B cell (primary cell): ENCODE results near the gene DIS3L. TPM values are rescaled to one million over a fixed set of nuclear protein-coding genes. Genes with fewer than 3 reads are reported as not detected.

Experiments used
- ATAC-seq: fragments of 200-7000 bp; cut with Tn5 transposase; one replicate; pipeline ENCODE4 v1.10.0; 2021; ENCODE audit warnings: low read depth, mild to moderate bottlenecking, moderate number of reproducible peaks, moderate library complexity
- CTCF ChIA-PET: fragments of 350-600 bp; sonication (Branson Sonifier 250); formaldehyde crosslinking; loops from one replicate; lab custom pipeline; 2021; ENCODE audit warnings: antibody characterized with exemption, inconsistent platforms; lab: Charles Lee
- POLR2A ChIA-PET: fragments of 350-600 bp; sonication (Branson Sonifier 250); formaldehyde crosslinking; loops from one replicate; lab custom pipeline; 2021; ENCODE audit warnings: antibody characterized with exemption; lab: Charles Lee
- DNase-seq: peaks from one replicate; pipeline ENCODE4 v3.0.0; 2013
- H2AFZ ChIP-seq: 2 replicates; pipeline ENCODE4 v1.6.1; 2012; ENCODE audit warnings: mild to moderate bottlenecking, low read depth, low read length; ENCODE audit not compliant: insufficient read depth, poor library complexity, severe bottlenecking
- H3K27ac ChIP-seq, 2 donors: 1 replicate in 1 of 2; 2 replicates in 1 of 2; pipeline ENCODE4 v1.5.1; 2012 to 2013; ENCODE audit warnings: low read length in 2 of 2, mild to moderate bottlenecking in 2 of 2, moderate library complexity in 1 of 2
- H3K27me3 ChIP-seq, 4 experiments: fragments of 200-600 bp in 1 of 4; sonication (generic) in 1 of 4; replicated peaks in 1 of 4; 1 replicate in 2 of 4; 2 replicates in 2 of 4; pipeline versions ENCODE4 v1.6.1 to v1.7.0; 2013 to 2016; ENCODE audit warnings: low read length in 3 of 4, mild to moderate bottlenecking in 2 of 4, mixed read lengths in 1 of 4, moderate library complexity in 1 of 4; ENCODE audit not compliant: insufficient read depth in 4 of 4, control insufficient read depth in 3 of 4; ENCODE audit errors: control extremely low read depth in 1 of 4
- H3K36me3 ChIP-seq, 2 experiments: replicated peaks in 1 of 2; 1 replicate in 1 of 2; 2 replicates in 1 of 2; pipeline versions ENCODE4 v1.6.1 to v1.7.1; 2013; ENCODE audit warnings: low read length in 1 of 2; ENCODE audit not compliant: insufficient read depth in 2 of 2, control insufficient read depth in 1 of 2; ENCODE audit errors: control extremely low read depth in 1 of 2, extremely low read depth in 1 of 2
- H3K4me1 ChIP-seq, 2 donors: fragments of 200-600 bp in 1 of 2; sonication (generic) in 1 of 2; 1 replicate in 1 of 2; 2 replicates in 1 of 2; pipeline versions ENCODE4 v1.5.1 to v1.6.1; 2013 to 2017; ENCODE audit warnings: low read length in 2 of 2; ENCODE audit not compliant: control insufficient read depth in 2 of 2, insufficient read depth in 2 of 2
- H3K4me2 ChIP-seq: replicated peaks from 2 replicates; pipeline ENCODE3; 2012; ENCODE audit warnings: mild to moderate bottlenecking, low read depth, low read length; ENCODE audit not compliant: poor library complexity, severe bottlenecking
- H3K4me3 ChIP-seq, 5 experiments: fragments of 200-600 bp in 1 of 5; sonication (generic) in 1 of 5; 1 replicate in 3 of 5; 2 replicates in 2 of 5; pipeline versions ENCODE4 v1.5.1 to v1.7.0; 2011 to 2016; ENCODE audit warnings: low read length in 4 of 5, mild to moderate bottlenecking in 4 of 5, low read depth in 2 of 5, control low read depth in 1 of 5, moderate library complexity in 1 of 5; ENCODE audit not compliant: insufficient read depth in 1 of 5; ENCODE audit errors: control extremely low read depth in 1 of 5, extremely low read depth in 1 of 5
- H3K79me2 ChIP-seq: fragments of 200-600 bp; sonication (generic); one replicate; pipeline ENCODE4 v1.6.0; 2016; ENCODE audit warnings: low read length; ENCODE audit not compliant: control insufficient read depth, insufficient read depth
- H3K9ac ChIP-seq: fragments of 200-600 bp; sonication (generic); 2 replicates; pipeline ENCODE4 v1.6.1; 2017; ENCODE audit warnings: mild to moderate bottlenecking, low read length, moderate library complexity
- H3K9me3 ChIP-seq, 3 donors: one replicate each; pipeline versions ENCODE4 v1.6.1 to v1.7.1; 2013; ENCODE audit warnings: low read length in 2 of 3; ENCODE audit not compliant: control insufficient read depth in 2 of 3, insufficient read depth in 1 of 3; ENCODE audit errors: control extremely low read depth in 1 of 3
- H4K20me1 ChIP-seq: 2 replicates; pipeline ENCODE4 v1.6.0; 2012; ENCODE audit warnings: mild to moderate bottlenecking, low read length; ENCODE audit not compliant: insufficient read depth, control insufficient read depth, poor library complexity, severe bottlenecking
- H3K27ac Mint-ChIP-seq: one replicate; pipeline ENCODE4 v1.8.0; 2021; ENCODE audit warnings: mixed read lengths
- H3K27me3 Mint-ChIP-seq: one replicate; pipeline ENCODE4 v1.8.0; 2021; ENCODE audit warnings: mixed read lengths
- H3K4me1 Mint-ChIP-seq: one replicate; pipeline ENCODE4 v1.8.0; 2021; ENCODE audit warnings: mixed read lengths
- H3K4me3 Mint-ChIP-seq: one replicate; pipeline ENCODE4 v1.8.0; 2021; ENCODE audit warnings: mixed read lengths
- H3K9me3 Mint-ChIP-seq: one replicate; pipeline ENCODE4 v1.8.0; 2022; ENCODE audit warnings: mixed read lengths; ENCODE audit not compliant: insufficient read depth
- EZH2 ChIP-seq: IDR thresholded peaks from 2 replicates; pipeline ENCODE4 v1.6.1; 2012; ENCODE audit warnings: borderline replicate concordance, low read depth, mild to moderate bottlenecking, moderate library complexity, low read length; ENCODE audit not compliant: insufficient read depth, poor library complexity, severe bottlenecking
- WGBS: methylation state at CpG from one replicate; pipeline ENCODE4 v1.1.5; 2013; ENCODE audit warnings: missing lambda C conversion rate; ENCODE audit not compliant: insufficient coverage; 5-methylcytosine and 5-hydroxymethylcytosine counted together
- intact Hi-C: fragments of 100-400 bp; cut with micrococcal nuclease; formaldehyde crosslinking; loops from one replicate; pipeline ENCODE4 v1.10.0; 2022
- polyA plus RNA-seq: library from polyadenylated mRNA; depleted of rRNA; stranded (reverse); fragments of >200 nt; gene quantifications from 2 replicates; pipeline ENCODE4 v1.2.3, GENCODE V29; 2012
- total RNA-seq, 2 donors: library from RNA; stranded (reverse); fragments of 120-200 nt in 1 of 2; gene quantifications; 1 replicate in 1 of 2; 2 replicates in 1 of 2; pipeline versions ENCODE4 v1.2.3 to v1.2.4, GENCODE V29; 2013 to 2022
- TF ChIP-seq, protein P1 (sequence below): fragments of 200-600 bp; IDR thresholded peaks from one replicate; pipeline ENCODE4 v1.8.0; 2022; ENCODE audit warnings: antibody characterized with exemption, mild to moderate bottlenecking

The DIS3L gene
- total and polyA plus RNA-seq, 2 donors (not counting 1 experiment from before 2014, with no cell fraction given), result 13.2 to 43.9 TPM

GRCh38 chr15:66251790-66252684 is 41.3 kb upstream of the DIS3L start:
- ATAC-seq (peak; percentile 67), DNase-seq (peak; percentile 63)
- intact Hi-C loops, result loop anchor here (2.0 kb wide), 1 partner anchor 247 kb away; no protein-coding TSS in a partner anchor
- Histone ChIP-seq H4K20me1 (no peaks in the 10 kb centered on the region), H3K9me3 (peaks cover 0 to 10% (median 0%) of the 10 kb centered on the region in 3 donors), H3K4me1 (peaks cover 32 to 33% of the 10 kb centered on the region in 2 donors), H3K27ac (no peak overlapping the region), H3K79me2 (no peaks in the 10 kb centered on the region), H3K4me3 (peak overlapping the region; percentile 38 to 88 (median 57)), H2AFZ (peak overlapping the region; percentile 76), H3K36me3 (no peaks in the 10 kb centered on the region), H3K9ac (peak overlapping the region; percentile 72), H3K4me2 (peak overlapping the region; percentile 100), H3K27me3 (peaks cover 0 to 66% (median 33%) of the 10 kb centered on the region in 4 experiments)
- TF ChIP-seq, protein P1, sequence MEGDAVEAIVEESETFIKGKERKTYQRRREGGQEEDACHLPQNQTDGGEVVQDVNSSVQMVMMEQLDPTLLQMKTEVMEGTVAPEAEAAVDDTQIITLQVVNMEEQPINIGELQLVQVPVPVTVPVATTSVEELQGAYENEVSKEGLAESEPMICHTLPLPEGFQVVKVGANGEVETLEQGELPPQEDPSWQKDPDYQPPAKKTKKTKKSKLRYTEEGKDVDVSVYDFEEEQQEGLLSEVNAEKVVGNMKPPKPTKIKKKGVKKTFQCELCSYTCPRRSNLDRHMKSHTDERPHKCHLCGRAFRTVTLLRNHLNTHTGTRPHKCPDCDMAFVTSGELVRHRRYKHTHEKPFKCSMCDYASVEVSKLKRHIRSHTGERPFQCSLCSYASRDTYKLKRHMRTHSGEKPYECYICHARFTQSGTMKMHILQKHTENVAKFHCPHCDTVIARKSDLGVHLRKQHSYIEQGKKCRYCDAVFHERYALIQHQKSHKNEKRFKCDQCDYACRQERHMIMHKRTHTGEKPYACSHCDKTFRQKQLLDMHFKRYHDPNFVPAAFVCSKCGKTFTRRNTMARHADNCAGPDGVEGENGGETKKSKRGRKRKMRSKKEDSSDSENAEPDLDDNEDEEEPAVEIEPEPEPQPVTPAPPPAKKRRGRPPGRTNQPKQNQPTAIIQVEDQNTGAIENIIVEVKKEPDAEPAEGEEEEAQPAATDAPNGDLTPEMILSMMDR, result peak; percentile 52
- no peak for TF ChIP-seq EZH2
- Mint-ChIP-seq H3K9me3 (no peaks in the 10 kb centered on the region), H3K27ac (no peak overlapping the region), H3K4me1 (peaks cover 27% of the 10 kb centered on the region), H3K4me3 (peak overlapping the region; percentile 81), H3K27me3 (peaks cover 60% of the 10 kb centered on the region)
- CTCF ChIA-PET, result interaction anchor here (1.2 to 1.3 kb wide), 2 partner anchors 8 to 34 kb away, joined by 3 to 5 read pairs; no protein-coding TSS in a partner anchor
- 6% methylated on average over 47 of the region's 72 CpGs for WGBS
- POLR2A ChIA-PET, result interaction anchor here (1.0 kb wide), 1 partner anchor 450 kb away, joined by 3 read pairs; the partner anchor contains the start of gene SMAD6
